HCT116 (cell line): ENCODE data around the gene PRKN. TPM values are rescaled to one million over a fixed set of nuclear protein-coding genes. Genes with fewer than 3 reads are reported as not detected.

ENCODE experiments used
- ATAC-seq: fragments of 200-7000 bp; cut with Tn5 transposase; 2 replicates; pipeline ENCODE4 v1.9.1; 2020; ENCODE audit warnings: mild to moderate bottlenecking, moderate library complexity
- BruUV-seq: library from RNA; stranded (reverse); fragments of 400-500 nt; replicated peaks from 2 replicates; lab custom pipeline; 2021; lab: Mats Ljungman, UMichigan
- CTCF ChIA-PET: fragments of 300-600 bp; sonication (Branson Sonifier 250); formaldehyde crosslinking; loops from one replicate; lab custom pipeline; 2021; ENCODE audit warnings: antibody characterized with exemption; lab: Charles Lee
- POLR2A ChIA-PET: fragments of 300-600, 350-600 bp; sonication (Branson Sonifier 250); formaldehyde crosslinking; loops from one replicate; lab custom pipeline; 2021; ENCODE audit warnings: antibody characterized with exemption; lab: Charles Lee
- RAD21 ChIA-PET, 2 experiments: fragments of 300-600 bp; sonication (Branson Sonifier 250); formaldehyde crosslinking; loops; one replicate each; lab custom pipeline; 2023; ENCODE audit warnings: low total read pairs in 2 of 2; ENCODE audit not compliant: uncharacterized antibody in 2 of 2, unreplicated experiment in 2 of 2, low non-redundant PET in 1 of 2; lab: Charles Lee
- DNase-seq: peaks from one replicate; pipeline ENCODE4 v3.0.0-alpha.2; 2010; ENCODE audit warnings: low read depth, low spot score
- H2AFZ ChIP-seq: fragments of 200-600 bp; shearing (Covaris generic), sonication (generic); 2 replicates; pipeline ENCODE4 v1.6.1; 2017; ENCODE audit warnings: low read depth, mixed run types, mixed read lengths, antibody characterized with exemption, low read length; ENCODE audit not compliant: poor library complexity, severe bottlenecking
- H3K27ac ChIP-seq: 2 replicates; pipeline ENCODE4 v1.5.1; 2012; ENCODE audit warnings: low read depth, low read length
- H3K27me3 ChIP-seq: fragments of 200-600 bp; sonication (generic); 2 replicates; pipeline ENCODE4 v1.6.1; 2016; ENCODE audit warnings: mixed run types, low read length, mixed read lengths; ENCODE audit not compliant: insufficient read depth
- H3K36me3 ChIP-seq, 2 experiments: fragments of 200-500 bp in 1 of 2; fragments of 200-600 bp in 1 of 2; sonication (Bioruptor generic) in 1 of 2; sonication (generic) in 1 of 2; 2 replicates each; pipeline versions ENCODE4 v1.5.1 to v1.6.1; 2014 to 2016; ENCODE audit warnings: low read length in 2 of 2, inconsistent platforms in 1 of 2, mixed read lengths in 1 of 2, mixed run types in 1 of 2; ENCODE audit not compliant: insufficient read depth in 2 of 2, control insufficient read depth in 1 of 2
- H3K4me1 ChIP-seq, 2 experiments: fragments of 200-600 bp in 1 of 2; sonication (generic) in 1 of 2; 2 replicates each; pipeline versions ENCODE4 v1.5.1 to v1.6.1; 2012 to 2017; ENCODE audit warnings: low read length in 2 of 2, inconsistent platforms in 1 of 2, mild to moderate bottlenecking in 1 of 2, mixed read lengths in 1 of 2, mixed run types in 1 of 2, moderate library complexity in 1 of 2; ENCODE audit not compliant: insufficient read depth in 2 of 2, control insufficient read depth in 1 of 2
- H3K4me2 ChIP-seq: fragments of 200-600 bp; sonication (generic); 2 replicates; pipeline ENCODE4 v1.6.1; 2017; ENCODE audit warnings: mixed run types, low read length, mixed read lengths
- H3K4me3 ChIP-seq, 2 experiments: fragments of 200-600 bp in 1 of 2; sonication (generic) in 1 of 2; replicated peaks in 1 of 2; 2 replicates each; pipeline ENCODE4 v1.5.1; 2011 to 2016; ENCODE audit warnings: low read length in 2 of 2, control low read depth in 1 of 2, low read depth in 1 of 2, mild to moderate bottlenecking in 1 of 2, mixed read lengths in 1 of 2, mixed run types in 1 of 2
- H3K79me2 ChIP-seq: fragments of 200-600 bp; sonication (generic); 2 replicates; pipeline ENCODE4 v1.6.1; 2017; ENCODE audit warnings: mild to moderate bottlenecking, mixed run types, low read length, moderate library complexity, mixed read lengths; ENCODE audit not compliant: insufficient read depth
- H3K9ac ChIP-seq: fragments of 200-600 bp; sonication (generic); 2 replicates; pipeline ENCODE4 v1.6.1; 2016; ENCODE audit warnings: low read length, mixed read lengths
- H3K9me2 ChIP-seq: fragments of 200-600 bp; sonication (generic), shearing (Covaris generic); 2 replicates; pipeline ENCODE4 v1.6.1; 2017; ENCODE audit warnings: mixed run types, mild to moderate bottlenecking, moderate library complexity; ENCODE audit not compliant: insufficient read depth
- H3K9me3 ChIP-seq, 2 experiments: fragments of 200-500 bp in 1 of 2; fragments of 200-600 bp in 1 of 2; sonication (Bioruptor generic) in 1 of 2; sonication (generic) in 1 of 2; 2 replicates each; pipeline ENCODE4 v1.6.1; 2014 to 2017; ENCODE audit warnings: low read length in 2 of 2, mixed read lengths in 2 of 2, inconsistent platforms in 1 of 2, low read depth in 1 of 2, mild to moderate bottlenecking in 1 of 2, mixed run types in 1 of 2, moderate library complexity in 1 of 2; ENCODE audit not compliant: control insufficient read depth in 1 of 2, insufficient read depth in 1 of 2
- H4K20me1 ChIP-seq: fragments of 200-600 bp; sonication (generic), shearing (Covaris generic); 2 replicates; pipeline ENCODE4 v1.6.1; 2017; ENCODE audit warnings: mixed run types, mild to moderate bottlenecking, moderate library complexity; ENCODE audit not compliant: insufficient read depth
- ATF3 ChIP-seq: IDR thresholded peaks from 2 replicates; pipeline ENCODE4 v1.6.1; 2012
- CBX3 ChIP-seq: IDR thresholded peaks from 2 replicates; pipeline ENCODE4 v1.6.1; 2012; ENCODE audit warnings: low read depth
- CEBPB ChIP-seq: IDR thresholded peaks from 2 replicates; pipeline ENCODE4 v1.6.1; 2012; ENCODE audit warnings: low read depth
- CTCF ChIP-seq, 3 experiments: fragments of 200-600 bp in 1 of 3; sonication (generic) in 1 of 3; IDR thresholded peaks in 2 of 3; conservative IDR thresholded peaks in 1 of 3; 2 replicates each; pipeline ENCODE4 v1.5.1; 2012 to 2017; ENCODE audit warnings: low read depth in 2 of 3, low read length in 2 of 3, antibody characterized with exemption in 1 of 3, borderline replicate concordance in 1 of 3, control low read depth in 1 of 3, mild to moderate bottlenecking in 1 of 3, mixed read lengths in 1 of 3, mixed run types in 1 of 3, moderate library complexity in 1 of 3; ENCODE audit not compliant: insufficient read depth in 1 of 3
- ELF1 ChIP-seq: IDR thresholded peaks from 2 replicates; pipeline ENCODE4 v1.6.1; 2012; ENCODE audit warnings: low read depth, borderline replicate concordance
- EZH2 ChIP-seq: fragments of 200-600 bp; sonication (generic); IDR thresholded peaks from 2 replicates; pipeline ENCODE4 v1.6.1; 2017; ENCODE audit warnings: antibody characterized with exemption, mixed run types
- EZH2phosphoT487 ChIP-seq: fragments of 200-600 bp; IDR thresholded peaks from 2 replicates; pipeline ENCODE4 v1.6.1; 2018; ENCODE audit warnings: antibody characterized with exemption, borderline replicate concordance
- FOSL1 ChIP-seq: IDR thresholded peaks from 2 replicates; pipeline ENCODE4 v1.6.1; 2012; ENCODE audit warnings: low read depth
- JUND ChIP-seq: IDR thresholded peaks from 2 replicates; pipeline ENCODE4 v1.6.1; 2012
- MAX ChIP-seq: IDR thresholded peaks from 2 replicates; pipeline ENCODE4 v1.6.1; 2012
- POLR2A ChIP-seq: IDR thresholded peaks from 2 replicates; pipeline ENCODE4 v1.7.0; 2011; ENCODE audit warnings: borderline replicate concordance; ENCODE audit not compliant: insufficient read depth, insufficient read length; ENCODE audit errors: extremely low read depth
- POLR2AphosphoS5 ChIP-seq: IDR thresholded peaks from 2 replicates; pipeline ENCODE4 v1.6.1; 2011; ENCODE audit warnings: mild to moderate bottlenecking, low read depth, low read length, moderate library complexity
- RAD21 ChIP-seq: IDR thresholded peaks from 2 replicates; pipeline ENCODE4 v1.6.1; 2012; ENCODE audit warnings: low read depth, mild to moderate bottlenecking
- SIN3A ChIP-seq: IDR thresholded peaks from 2 replicates; pipeline ENCODE4 v1.6.1; 2012; ENCODE audit warnings: low read depth
- SP1 ChIP-seq: IDR thresholded peaks from 2 replicates; pipeline ENCODE4 v1.6.1; 2012; ENCODE audit warnings: low read depth
- SRF ChIP-seq: IDR thresholded peaks from 2 replicates; pipeline ENCODE4 v1.6.1; 2012; ENCODE audit warnings: low read depth
- TCF7L2 ChIP-seq: IDR thresholded peaks from 2 replicates; pipeline ENCODE4 v1.7.0; 2011; ENCODE audit warnings: borderline replicate concordance, inconsistent platforms; ENCODE audit not compliant: insufficient read depth, insufficient read length; ENCODE audit errors: extremely low read depth
- YY1 ChIP-seq: IDR thresholded peaks from 2 replicates; pipeline ENCODE4 v1.6.1; 2011; ENCODE audit warnings: low read length, low read depth, moderate library complexity, mild to moderate bottlenecking; ENCODE audit not compliant: insufficient replicate concordance; ENCODE audit errors: extremely low read depth
- ZBTB33 ChIP-seq: IDR thresholded peaks from 2 replicates; pipeline ENCODE4 v1.6.1; 2011; ENCODE audit warnings: mild to moderate bottlenecking, low read length, moderate library complexity; ENCODE audit not compliant: insufficient replicate concordance; ENCODE audit errors: extremely low read depth
- ZFX ChIP-seq: fragments of 450-650 bp; IDR thresholded peaks from 2 replicates; pipeline ENCODE4 v1.6.1; 2017
- intact Hi-C: fragments of 100-400 bp; cut with micrococcal nuclease; formaldehyde crosslinking; loops from 2 replicates; pipeline ENCODE4 v1.10.0; 2022
- total RNA-seq: library from RNA; stranded (reverse); gene quantifications from one replicate; pipeline ENCODE4 v1.2.1, GENCODE V29; 2021; ENCODE audit not compliant: unreplicated experiment

The PRKN gene
- total RNA-seq, 1 experiment from 2014 or later, result 2.6 TPM

GRCh38 chr6:162699961-162700360 lies 27.6 kb downstream of the PRKN start:
- Histone ChIP-seq H3K4me2 (no peak overlapping the region), H2AFZ (no peak overlapping the region), H3K27me3 (no peaks in the 10 kb centered on the region), H3K4me3 (no peak overlapping the region), H3K9me3 (no peaks in the 10 kb centered on the region; a peak in 1 of 4 replicates), H3K79me2 (no peaks in the 10 kb centered on the region)
- DNase-seq, result no peak
- intact Hi-C loops, result no loop called here
- no peak for TF ChIP-seq ATF3
- TF ChIP-seq CEBPB, result no peak
- no peak for TF ChIP-seq EZH2
- no peak for TF ChIP-seq TCF7L2
- no peak for TF ChIP-seq POLR2AphosphoS5
- TF ChIP-seq ELF1, result no peak
- TF ChIP-seq SRF, result no peak
- TF ChIP-seq SIN3A, result no peak
- TF ChIP-seq RAD21, result no peak
- no peak for TF ChIP-seq ZFX
- TF ChIP-seq YY1, result no peak
- TF ChIP-seq FOSL1, result no peak
- TF ChIP-seq CTCF (IDR thresholded peaks at IDR 0.05 in 2 of 3, conservative IDR thresholded peaks at IDR 0.05 in 1 of 3; ENCODE audit: borderline replicate concordance in 1 of 3, insufficient read depth in 1 of 3, low read depth in 2 of 3, low read length in 2 of 3), result no peak
- TF ChIP-seq ZBTB33, result no peak
- no peak for TF ChIP-seq JUND
- TF ChIP-seq SP1, result no peak
- no peak for TF ChIP-seq POLR2A
- TF ChIP-seq EZH2phosphoT487, result no peak
- no peak for TF ChIP-seq CBX3
- TF ChIP-seq MAX, result no peak
- TF ChIP-seq, all 23 proteins: peak for 0
- Histone ChIP-seq H3K9me2 (no peaks in the 10 kb centered on the region), H3K4me1 (no peaks in the 10 kb centered on the region), H3K27ac (no peak overlapping the region), H3K9ac (no peak overlapping the region), H4K20me1 (no peaks in the 10 kb centered on the region), H3K36me3 (no peaks in the 10 kb centered on the region)
- no TSS peak for BruUV-seq
- ATAC-seq, result no peak
- POLR2A ChIA-PET, result no interaction called here
- RAD21 ChIA-PET, result no interaction called here
- CTCF ChIA-PET, result no interaction called here
